SH-SY5Y (cell line): ENCODE results near the gene ITGAL.

Source experiments
- GATA2 ChIP-seq: IDR thresholded peaks from 2 replicates; pipeline ENCODE4 v1.6.1; 2011; ENCODE audit warnings: mild to moderate bottlenecking, low read depth, low read length
- GATA3 ChIP-seq: IDR thresholded peaks from 2 replicates; pipeline ENCODE4 v1.6.1; 2011; ENCODE audit warnings: low read depth, mild to moderate bottlenecking, low read length, moderate library complexity

The ITGAL gene

DNA sequence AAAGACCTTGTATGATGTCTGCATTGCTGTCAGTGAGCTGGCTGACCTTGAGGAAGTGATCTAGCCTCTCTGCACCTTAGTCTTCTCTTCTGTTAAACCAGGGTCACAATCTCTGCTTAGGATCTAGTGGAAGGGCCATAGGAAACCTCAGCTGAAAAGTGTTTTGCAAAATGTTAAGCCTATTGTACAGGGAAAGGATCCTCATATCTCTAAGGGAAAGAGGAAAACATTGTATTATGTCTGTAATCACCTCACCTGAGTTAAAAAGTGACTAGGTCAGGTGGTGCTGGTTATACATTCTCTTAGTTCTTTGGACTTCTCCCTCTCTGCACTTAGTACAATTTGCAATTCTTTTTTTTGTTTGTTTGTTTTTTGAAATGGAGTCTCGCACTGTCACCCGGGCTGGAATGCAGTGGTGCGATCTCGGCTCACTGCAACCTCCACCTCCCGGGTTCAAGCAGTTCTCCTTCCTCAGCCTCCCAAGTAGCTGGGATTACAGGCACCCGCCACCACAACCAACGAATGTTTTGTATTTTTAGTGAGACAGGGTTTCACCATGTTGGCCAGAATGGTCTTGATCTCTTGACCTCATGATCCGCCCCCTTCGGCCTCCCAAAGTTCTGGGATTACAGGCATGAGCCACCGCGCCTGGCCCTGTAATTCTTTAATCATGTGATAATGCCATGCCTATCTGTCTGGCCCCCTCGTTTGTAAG is 24.9 kb upstream of the ITGAL start:
- TF ChIP-seq GATA2 (no peak), GATA3 (no peak)

GRCh38 chr16:30449116-30449435 is 23.5 kb upstream of the ITGAL start:
- no peak for TF ChIP-seq GATA2
- no peak for TF ChIP-seq GATA3

GRCh38 chr16:30452709-30453580 is 19.6 kb upstream of the ITGAL start:
- TF ChIP-seq GATA2 = peak; percentile 50

GRCh38 chr16:30456302-30456701 is 16.2 kb upstream of the ITGAL start:
- TF ChIP-seq GATA3 = no peak
- no peak for TF ChIP-seq GATA2

DNA sequence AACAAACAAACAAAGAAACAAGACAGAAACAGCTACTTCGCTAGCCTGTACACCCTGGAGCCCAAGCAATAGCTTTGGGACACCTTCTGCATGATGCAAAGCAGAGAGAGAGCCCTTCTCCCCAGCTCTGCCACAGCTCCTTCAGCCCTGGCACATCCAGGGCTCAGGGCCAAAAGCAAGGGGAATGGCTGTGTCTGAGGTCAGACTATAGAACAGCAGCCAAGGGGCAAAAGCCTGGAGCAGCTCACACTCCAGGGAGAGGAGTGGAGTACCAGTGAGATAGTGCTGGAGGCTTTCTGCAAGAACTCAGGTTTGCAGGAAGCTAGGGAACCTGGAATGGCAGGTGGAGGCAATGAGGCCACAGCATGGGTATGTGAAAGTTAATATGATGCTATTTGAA is 15.3 kb upstream of the ITGAL start:
- TF ChIP-seq GATA2 = no peak
- TF ChIP-seq GATA3 = no peak

- no peak for TF ChIP-seq GATA3
- no peak for TF ChIP-seq GATA2
Observed at GRCh38 chr16:30457743-30458560, 14.6 kb upstream of the ITGAL start.

DNA sequence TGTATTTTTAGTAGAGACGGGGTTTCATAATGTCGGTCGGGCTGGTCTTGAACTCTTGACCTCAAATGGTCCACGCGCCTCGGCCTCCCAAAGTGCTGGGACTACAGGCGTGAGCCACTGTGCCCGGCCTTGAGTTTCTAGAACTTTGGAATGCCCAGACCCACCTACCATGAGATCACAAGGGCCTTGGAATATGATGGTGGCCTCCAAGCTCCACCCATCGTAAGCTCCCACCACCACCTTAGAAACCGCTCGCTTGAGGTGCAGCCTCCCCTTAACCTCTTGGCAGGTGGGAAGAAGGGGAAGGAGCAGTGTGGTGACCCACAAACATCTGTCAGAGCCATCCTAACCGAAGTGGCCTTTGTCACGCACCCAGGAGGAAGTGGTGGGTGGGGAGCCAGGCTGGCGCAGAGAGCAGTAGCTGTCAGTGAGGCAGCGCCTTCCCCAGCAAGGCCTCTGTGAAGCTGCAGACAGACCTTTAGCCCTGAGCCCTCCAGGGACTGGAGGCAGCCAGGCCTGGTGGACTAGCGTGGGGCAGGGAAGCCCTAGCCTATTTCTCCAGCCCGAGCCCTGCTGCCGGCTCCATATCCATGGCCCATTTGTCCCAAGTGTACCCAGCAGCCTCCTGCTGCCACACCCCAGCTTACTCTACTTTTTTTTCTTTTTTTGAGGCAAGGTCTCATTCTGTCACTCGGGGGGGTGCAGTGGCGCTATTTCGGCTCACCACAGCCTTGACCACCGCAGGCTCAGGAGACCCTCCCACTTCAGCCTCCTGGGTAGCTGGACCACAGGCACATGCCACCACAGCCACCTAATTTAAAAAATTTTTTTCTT is 13.8 kb upstream of the ITGAL start:
- TF ChIP-seq GATA2 = no peak
- TF ChIP-seq GATA3 = no peak

DNA sequence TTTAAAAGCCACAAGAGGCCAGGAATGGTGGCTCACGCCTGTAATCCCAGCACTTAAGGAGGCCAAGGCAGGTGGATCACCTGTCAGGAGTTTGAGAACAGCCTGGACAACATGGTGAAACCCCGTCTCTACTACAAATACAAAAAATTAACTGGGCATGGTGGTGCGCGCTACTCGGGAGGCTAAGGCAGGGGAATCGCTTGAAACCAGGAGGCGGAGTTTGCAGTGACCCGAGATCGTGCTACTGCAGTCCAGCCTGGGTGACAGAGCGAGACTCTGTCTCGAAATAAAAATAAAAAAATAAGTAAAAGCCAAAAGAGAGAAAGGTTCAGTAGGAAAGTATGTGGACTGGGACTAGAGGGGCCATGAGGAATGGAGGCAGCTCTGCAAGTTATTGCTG is 13.1 kb upstream of the ITGAL start:
- TF ChIP-seq GATA3 (no peak), GATA2 (no peak)

- TF ChIP-seq GATA3 (no peak), GATA2 (no peak)
Observed at GRCh38 chr16:30464078-30464477, 8.5 kb upstream of the ITGAL start.

- TF ChIP-seq GATA2 (no peak), GATA3 (no peak)
Observed at GRCh38 chr16:30470170-30470512, 2.4 kb upstream of the ITGAL start.

DNA sequence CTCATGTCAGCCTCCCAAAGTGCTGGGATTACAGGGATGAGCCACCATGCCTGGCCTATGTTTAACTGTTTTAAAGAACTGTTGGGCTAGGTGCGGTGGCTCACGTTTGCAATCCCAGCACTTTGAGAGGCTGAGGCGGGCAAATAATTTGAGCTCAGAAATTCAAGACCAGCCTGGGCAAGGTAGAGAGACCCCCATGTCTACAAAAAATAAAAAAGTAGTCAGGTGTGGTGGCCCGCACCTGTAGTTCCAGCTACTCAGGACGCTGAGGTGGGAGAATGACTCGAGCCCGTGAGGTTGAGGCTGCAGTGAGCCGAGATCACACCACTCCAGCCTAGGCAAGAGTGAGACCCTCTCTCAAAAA is 1.9 kb upstream of the ITGAL start:
- TF ChIP-seq GATA3 (no peak), GATA2 (no peak)

DNA sequence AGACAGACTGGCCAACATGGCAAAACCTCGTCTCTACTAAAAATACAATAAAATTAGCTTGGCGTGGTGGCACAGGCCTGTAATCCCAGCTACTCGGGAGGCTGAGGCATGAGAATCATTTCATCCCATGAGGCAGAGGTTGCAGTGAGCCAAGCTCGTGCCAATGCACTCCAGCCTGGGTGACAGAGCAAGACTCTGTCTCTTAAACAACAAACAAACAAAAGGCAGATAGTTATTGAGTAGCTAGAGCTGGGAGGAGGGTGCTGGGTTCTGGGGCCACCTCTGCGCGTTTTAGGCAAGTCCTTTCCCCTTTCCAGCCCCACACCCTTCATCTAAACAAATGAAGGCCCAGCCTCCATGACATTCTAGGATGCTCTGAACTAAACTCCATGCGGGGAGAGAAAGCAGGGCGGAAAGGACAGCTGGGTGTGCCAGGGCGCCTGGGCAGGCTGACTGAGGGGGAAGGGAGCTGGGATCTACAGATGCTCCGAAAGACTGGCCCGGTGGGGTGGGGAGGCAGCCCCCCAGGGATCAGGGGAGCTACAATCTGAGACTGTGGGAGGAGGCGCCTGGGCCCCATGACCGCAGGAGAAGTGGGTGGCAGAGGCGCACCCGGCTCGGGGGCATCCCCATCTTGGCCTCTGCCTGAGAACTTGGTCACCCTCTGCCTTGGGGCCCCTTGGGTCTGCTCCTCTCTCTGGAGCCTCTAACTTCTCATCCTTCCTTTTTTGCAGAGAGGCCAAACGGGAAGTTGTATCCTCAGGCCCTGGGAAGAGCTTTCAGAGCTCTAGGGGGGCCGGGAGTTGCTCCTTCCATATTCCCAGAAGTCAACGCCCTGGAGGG is 910 bp downstream of the ITGAL start:
- TF ChIP-seq GATA3 (no peak), GATA2 (no peak)

- TF ChIP-seq GATA2 (no peak), GATA3 (no peak)
Observed at GRCh38 chr16:30474074-30474452, 1.5 kb downstream of the ITGAL start.
